ENCODE measurements around the gene SLC12A2.

DNA sequence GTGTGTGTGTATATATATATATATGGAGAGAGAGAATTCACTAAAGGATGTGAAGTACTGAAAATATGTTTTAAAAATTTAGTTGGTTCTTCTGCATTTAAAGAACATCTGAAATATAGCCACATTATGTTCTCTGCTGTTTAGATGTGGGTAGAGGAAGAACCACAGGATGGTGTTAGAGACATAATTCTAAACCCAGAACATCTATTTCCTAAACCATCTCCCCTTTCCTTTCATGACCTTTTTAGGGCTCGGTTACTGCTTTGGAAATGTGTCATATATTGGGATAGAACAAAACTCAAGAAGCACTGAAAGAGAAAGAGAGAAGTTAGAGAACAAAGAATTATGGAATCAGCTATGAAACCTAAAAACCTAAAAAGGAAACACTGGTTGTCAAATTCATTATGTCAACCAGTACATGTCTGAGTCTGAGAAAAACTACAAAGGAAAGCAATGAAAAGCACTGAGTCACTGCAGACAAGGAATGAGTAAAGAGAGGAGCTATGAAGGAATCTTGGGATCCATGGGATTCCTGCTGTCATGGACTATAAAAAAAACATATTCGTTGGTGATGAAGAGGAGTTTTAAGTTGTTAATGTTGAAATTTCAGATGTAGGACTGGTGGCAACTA, 28.4 kb downstream of the SLC12A2 start:
- TF ChIP-seq CTCF (IDR thresholded peaks at IDR 0.05) = no peak
- TF ChIP-seq EZH2 (IDR thresholded peaks at IDR 0.05; ENCODE audit: borderline replicate concordance, insufficient read depth, low read depth, low read length, poor library complexity, severe bottlenecking) = no peak
